Fibroblast of lung (primary cell): ENCODE data around the gene CAMK1D. TPM values are rescaled to one million over a fixed set of nuclear protein-coding genes. Genes with fewer than 3 reads are reported as not detected.
A peak's percentile ranks its signal among the peaks of the same experiment; 100 is the strongest.

ENCODE experiments used
- DNase-seq, 2 donors: peaks; one replicate each; pipeline versions ENCODE4 v3.0.0 to v3.0.0-alpha.2; 2010; ENCODE audit warnings: low read depth in 2 of 2
- H2AFZ ChIP-seq: 2 replicates; pipeline ENCODE4 v1.5.1; 2012; ENCODE audit warnings: low read length, control low read depth, inconsistent platforms
- H3K27ac ChIP-seq: 2 replicates; pipeline ENCODE4 v1.5.1; 2011; ENCODE audit warnings: low read length, control low read depth; ENCODE audit not compliant: insufficient read depth
- H3K27me3 ChIP-seq: 2 replicates; pipeline ENCODE4 v1.5.1; 2011; ENCODE audit warnings: mild to moderate bottlenecking, low read length; ENCODE audit not compliant: control insufficient read depth, insufficient read depth
- H3K36me3 ChIP-seq: 2 replicates; pipeline ENCODE4 v1.5.1; 2011; ENCODE audit warnings: low read length; ENCODE audit not compliant: control insufficient read depth, insufficient read depth
- H3K4me1 ChIP-seq: 2 replicates; pipeline ENCODE4 v1.5.1; 2011; ENCODE audit warnings: low read length; ENCODE audit not compliant: control insufficient read depth, insufficient read depth; ENCODE audit errors: extremely low read depth
- H3K4me2 ChIP-seq: 2 replicates; pipeline ENCODE4 v1.5.1; 2011; ENCODE audit warnings: low read length, control low read depth; ENCODE audit not compliant: insufficient read depth; ENCODE audit errors: extremely low read depth
- H3K4me3 ChIP-seq, 4 experiments: fragments of 200-600 bp in 1 of 4; sonication (generic) in 1 of 4; replicated peaks in 1 of 4; 2 replicates each; pipeline ENCODE4 v1.5.1; 2011 to 2016; ENCODE audit warnings: low read length in 4 of 4, low read depth in 3 of 4, mild to moderate bottlenecking in 3 of 4, control low read depth in 2 of 4, inconsistent platforms in 1 of 4, mixed read lengths in 1 of 4; ENCODE audit not compliant: insufficient read depth in 1 of 4; ENCODE audit errors: control extremely low read depth in 1 of 4
- H3K79me2 ChIP-seq: 2 replicates; pipeline ENCODE4 v1.5.1; 2012; ENCODE audit warnings: mild to moderate bottlenecking, low read length, inconsistent platforms; ENCODE audit not compliant: control insufficient read depth, insufficient read depth
- H3K9ac ChIP-seq: 2 replicates; pipeline ENCODE4 v1.5.1; 2011; ENCODE audit warnings: mild to moderate bottlenecking, low read length, control low read depth; ENCODE audit not compliant: insufficient read depth
- H3K9me3 ChIP-seq: 2 replicates; pipeline ENCODE4 v1.5.1; 2012; ENCODE audit warnings: low read depth, low read length; ENCODE audit not compliant: control insufficient read depth, insufficient read depth
- H4K20me1 ChIP-seq: 2 replicates; pipeline ENCODE4 v1.5.1; 2011; ENCODE audit warnings: low read length; ENCODE audit not compliant: control insufficient read depth, insufficient read depth; ENCODE audit errors: extremely low read depth
- CTCF ChIP-seq, 2 donors: IDR thresholded peaks in 1 of 2; conservative IDR thresholded peaks in 1 of 2; 1 replicate in 1 of 2; 2 replicates in 1 of 2; pipeline ENCODE4 v1.5.1; 2011 to 2012; ENCODE audit warnings: low read length in 2 of 2, control low read depth in 1 of 2, inconsistent platforms in 1 of 2, low read depth in 1 of 2, mild to moderate bottlenecking in 1 of 2
- EZH2 ChIP-seq: IDR thresholded peaks from 2 replicates; pipeline ENCODE4 v1.5.1; 2012; ENCODE audit warnings: low read length, control low read depth, mild to moderate bottlenecking; ENCODE audit errors: missing control alignments
- polyA plus RNA-seq, 2 donors: library from polyadenylated mRNA; depleted of rRNA in 1 of 2; stranded (reverse) in 1 of 2; unstranded in 1 of 2; fragments of >200 nt; gene quantifications; 2 replicates each; pipeline ENCODE4 v1.2.1, GENCODE V29; 2011 to 2012; ENCODE audit warnings: missing spikeins in 1 of 2
- total RNA-seq: library from RNA; depleted of rRNA; stranded (reverse); fragments of >200 nt; gene quantifications from 2 replicates; pipeline ENCODE4 v1.2.1, GENCODE V29; 2014

The CAMK1D gene
- total and polyA plus RNA-seq, 2 donors (not counting 1 experiment from before 2014, with no cell fraction given) = 2.3 TPM

GRCh38 chr10:12705943-12706342 lies 356.6 kb downstream of the CAMK1D start:
- H3K79me2 ChIP-seq = no peaks in the 10 kb centered on the region
- peak in 1 of 2 donors; percentile 29 for DNase-seq
- H3K27ac ChIP-seq = no peak overlapping the region
- H3K9me3 ChIP-seq = no peaks in the 10 kb centered on the region
- TF ChIP-seq CTCF (conservative IDR thresholded peaks at IDR 0.05 in 1 of 2, IDR thresholded peaks at IDR 0.05 in 1 of 2; ENCODE audit: low read depth in 1 of 2, low read length in 2 of 2) = no peak
- no peak for TF ChIP-seq EZH2
- H2AFZ ChIP-seq = no peak overlapping the region
- H3K9ac ChIP-seq = no peak overlapping the region
- peaks cover 55% of the 10 kb centered on the region for H3K4me1 ChIP-seq
- H4K20me1 ChIP-seq = no peaks in the 10 kb centered on the region
- H3K36me3 ChIP-seq = no peaks in the 10 kb centered on the region
- no peak overlapping the region for H3K4me3 ChIP-seq
- H3K27me3 ChIP-seq = no peaks in the 10 kb centered on the region
- no peak overlapping the region for H3K4me2 ChIP-seq

DNA sequence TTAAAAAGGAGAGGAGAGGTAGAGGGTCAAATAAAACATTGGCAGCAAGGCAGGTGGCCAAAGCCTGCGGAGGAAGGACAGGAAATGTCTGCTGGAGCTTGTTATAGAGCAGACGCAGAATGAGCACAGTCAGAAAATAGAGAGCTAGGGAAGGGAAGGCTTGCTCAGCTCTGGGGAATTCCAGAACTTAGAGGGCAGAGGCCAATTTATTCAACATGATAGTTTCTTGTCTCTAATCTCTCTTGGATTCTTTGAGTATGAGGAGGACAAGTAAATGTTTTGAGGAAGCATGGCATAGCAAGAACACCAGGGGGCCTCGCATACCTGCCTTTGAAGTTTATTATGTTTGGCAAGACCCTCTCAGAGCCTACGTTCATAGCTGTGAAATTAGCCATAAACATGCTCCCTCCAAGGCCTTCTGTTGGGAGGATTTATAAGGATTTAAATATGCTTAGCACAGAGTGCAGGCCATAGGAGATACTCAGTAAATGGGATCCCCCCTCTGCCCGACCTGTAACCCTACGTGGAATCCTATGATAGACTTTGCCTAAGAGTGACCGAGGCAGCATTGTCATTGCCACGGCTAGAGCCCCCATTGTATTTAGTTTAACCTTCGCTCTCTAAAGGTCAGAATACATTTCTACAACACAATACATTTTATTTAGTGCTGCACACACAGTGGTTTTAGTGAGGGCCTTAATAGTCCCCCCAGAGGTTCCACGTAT lies 358.3 kb downstream of the CAMK1D start:
- no peak overlapping the region for H3K9ac ChIP-seq
- H4K20me1 ChIP-seq = no peaks in the 10 kb centered on the region
- no peaks in the 10 kb centered on the region for H3K79me2 ChIP-seq
- DNase-seq = peak; percentile 87 to 99
- H2AFZ ChIP-seq = no peak overlapping the region
- H3K36me3 ChIP-seq = no peaks in the 10 kb centered on the region
- H3K9me3 ChIP-seq = no peaks in the 10 kb centered on the region
- no peak overlapping the region for H3K4me3 ChIP-seq
- TF ChIP-seq EZH2 = no peak
- peak; percentile 53 to 55 for TF ChIP-seq CTCF (conservative IDR thresholded peaks at IDR 0.05 in 1 of 2, IDR thresholded peaks at IDR 0.05 in 1 of 2; ENCODE audit: low read depth in 1 of 2, low read length in 2 of 2)
- peaks cover 52% of the 10 kb centered on the region for H3K4me1 ChIP-seq
- H3K27ac ChIP-seq = peak overlapping the region; percentile 69
- peak overlapping the region; percentile 68 for H3K4me2 ChIP-seq
- H3K27me3 ChIP-seq = no peaks in the 10 kb centered on the region

- Histone ChIP-seq H3K79me2 (no peaks in the 10 kb centered on the region), H2AFZ (no peak overlapping the region), H4K20me1 (no peaks in the 10 kb centered on the region), H3K4me2 (no peak overlapping the region), H3K27ac (peak overlapping the region; percentile 10), H3K36me3 (no peaks in the 10 kb centered on the region), H3K4me1 (peaks cover 45% of the 10 kb centered on the region), H3K4me3 (no peak overlapping the region), H3K27me3 (no peaks in the 10 kb centered on the region), H3K9me3 (no peaks in the 10 kb centered on the region), H3K9ac (no peak overlapping the region)
- peak in 1 of 2 donors; percentile 84 for DNase-seq
- TF ChIP-seq EZH2 = no peak
- TF ChIP-seq CTCF (conservative IDR thresholded peaks at IDR 0.05 in 1 of 2, IDR thresholded peaks at IDR 0.05 in 1 of 2; ENCODE audit: low read depth in 1 of 2, low read length in 2 of 2) = no peak
Measured at GRCh38 chr10:12709000-12709401, 359.7 kb downstream of the CAMK1D start.
